ENCODE measurements around the gene STRN.
"Not testable (repeated sequence)": the region's sequence is repeated elsewhere in the genome, so short reads cannot be mapped to it uniquely, and the experiment has no call there.

STRN gene, protein sequence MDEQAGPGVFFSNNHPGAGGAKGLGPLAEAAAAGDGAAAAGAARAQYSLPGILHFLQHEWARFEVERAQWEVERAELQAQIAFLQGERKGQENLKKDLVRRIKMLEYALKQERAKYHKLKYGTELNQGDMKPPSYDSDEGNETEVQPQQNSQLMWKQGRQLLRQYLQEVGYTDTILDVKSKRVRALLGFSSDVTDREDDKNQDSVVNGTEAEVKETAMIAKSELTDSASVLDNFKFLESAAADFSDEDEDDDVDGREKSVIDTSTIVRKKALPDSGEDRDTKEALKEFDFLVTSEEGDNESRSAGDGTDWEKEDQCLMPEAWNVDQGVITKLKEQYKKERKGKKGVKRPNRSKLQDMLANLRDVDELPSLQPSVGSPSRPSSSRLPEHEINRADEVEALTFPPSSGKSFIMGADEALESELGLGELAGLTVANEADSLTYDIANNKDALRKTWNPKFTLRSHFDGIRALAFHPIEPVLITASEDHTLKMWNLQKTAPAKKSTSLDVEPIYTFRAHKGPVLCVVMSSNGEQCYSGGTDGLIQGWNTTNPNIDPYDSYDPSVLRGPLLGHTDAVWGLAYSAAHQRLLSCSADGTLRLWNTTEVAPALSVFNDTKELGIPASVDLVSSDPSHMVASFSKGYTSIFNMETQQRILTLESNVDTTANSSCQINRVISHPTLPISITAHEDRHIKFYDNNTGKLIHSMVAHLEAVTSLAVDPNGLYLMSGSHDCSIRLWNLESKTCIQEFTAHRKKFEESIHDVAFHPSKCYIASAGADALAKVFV

GRCh38 chr2:36966370-36967235 is at the start of gene STRN:
TSS of gene STRN (minus strand) at chr2:36966536. CDS start at chr2:36966463, 73 bp downstream.
- DNase-seq = peak; percentile 94 to 98

DNA sequence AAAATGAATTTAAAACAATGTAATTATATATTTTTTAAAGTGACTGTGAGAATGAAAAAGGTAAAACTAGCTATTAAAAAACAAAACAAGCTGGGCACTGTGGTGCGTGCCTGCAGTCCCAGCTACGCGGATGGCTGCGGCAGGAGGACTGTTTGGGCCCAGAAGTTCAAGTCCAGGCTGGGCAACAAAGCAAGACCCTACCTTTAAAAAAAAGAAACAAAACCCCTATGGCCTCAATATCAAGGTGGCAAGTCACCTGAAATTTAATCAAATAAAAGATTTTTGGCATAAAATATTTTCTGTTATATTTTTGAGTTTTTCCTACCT is 46.9 kb upstream of the STRN start:
- DNase-seq = no peak

- DNase-seq = no peak
Observed at GRCh38 chr2:37011130-37011529, 44.8 kb upstream of the STRN start.

GRCh38 chr2:37005118-37005868 is 39.0 kb upstream of the STRN start:
- no peak for DNase-seq

- DNase-seq = no peak
Observed at GRCh38 chr2:37000988-37001556, 34.7 kb upstream of the STRN start.

GRCh38 chr2:37000318-37000717 is 34.0 kb upstream of the STRN start:
- no peak for DNase-seq

GRCh38 chr2:36999416-36999815 is 33.1 kb upstream of the STRN start:
- not testable (repeated sequence) for DNase-seq

DNA sequence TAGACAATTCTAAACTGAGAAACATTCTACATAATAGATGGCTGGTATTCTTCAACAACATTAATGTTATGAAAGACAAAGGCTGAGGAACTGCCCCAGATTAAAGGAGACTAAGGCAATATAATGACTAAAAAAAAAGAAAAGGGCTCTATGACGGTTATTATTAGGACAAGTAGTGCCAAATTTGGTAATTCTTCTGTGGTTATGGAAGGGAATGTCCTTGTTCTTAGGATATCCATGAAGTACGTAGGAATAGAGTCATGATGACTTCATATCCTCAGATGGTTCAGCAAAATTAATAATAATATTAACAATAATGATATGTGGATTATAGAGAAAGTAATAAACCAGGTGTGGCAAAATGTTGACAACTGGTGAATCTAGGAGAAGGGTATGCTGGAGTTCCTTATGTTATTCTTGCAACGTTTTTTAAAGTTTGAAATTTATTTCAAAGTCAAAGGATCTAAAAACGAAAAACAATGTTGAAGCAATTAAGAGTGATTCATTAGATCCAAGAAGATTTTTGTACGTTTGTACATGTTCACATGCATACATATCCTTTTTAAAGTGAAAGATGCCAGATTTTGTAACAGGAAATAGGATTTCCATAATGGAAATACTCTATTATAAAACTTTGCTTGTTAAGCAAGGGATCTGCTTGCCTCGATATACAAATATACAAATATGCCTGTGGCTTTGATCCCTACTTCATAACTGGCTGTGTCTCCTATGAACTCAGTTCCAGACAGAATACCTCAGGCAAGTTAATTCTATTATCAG is 27.7 kb upstream of the STRN start:
- no peak for DNase-seq

- no peak for DNase-seq
Observed at GRCh38 chr2:36988008-36988407, 21.7 kb upstream of the STRN start.

- no peak for DNase-seq
Observed at GRCh38 chr2:36982467-36982866, 16.1 kb upstream of the STRN start.

GRCh38 chr2:36981911-36982310 is 15.6 kb upstream of the STRN start:
- no peak for DNase-seq

GRCh38 chr2:36979007-36979406 is 12.7 kb upstream of the STRN start:
- DNase-seq = not testable (repeated sequence)

GRCh38 chr2:36976065-36976464 is 9.7 kb upstream of the STRN start:
- no peak for DNase-seq

DNA sequence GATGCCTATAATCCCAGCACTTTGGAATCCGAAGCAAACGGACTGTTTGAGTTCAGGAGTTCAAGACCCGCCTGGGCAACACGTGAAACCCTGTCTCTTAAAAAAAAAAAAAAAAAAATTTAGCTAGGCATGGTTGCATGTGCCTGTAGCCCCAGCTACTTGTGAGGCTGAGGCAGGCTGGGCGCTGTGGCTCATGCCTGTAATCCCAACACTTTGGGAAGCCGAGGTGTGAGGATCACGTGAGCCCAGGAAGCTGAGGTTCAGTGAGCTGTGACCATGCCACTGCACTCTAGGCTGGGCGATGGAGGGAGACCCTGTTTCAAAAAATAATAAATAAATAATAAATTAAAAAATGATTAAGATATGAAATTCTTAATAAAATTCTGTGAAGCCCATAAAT is 9.0 kb upstream of the STRN start:
- no peak for DNase-seq

- no peak for DNase-seq
Observed at GRCh38 chr2:36973320-36973719, 7.0 kb upstream of the STRN start.

DNA sequence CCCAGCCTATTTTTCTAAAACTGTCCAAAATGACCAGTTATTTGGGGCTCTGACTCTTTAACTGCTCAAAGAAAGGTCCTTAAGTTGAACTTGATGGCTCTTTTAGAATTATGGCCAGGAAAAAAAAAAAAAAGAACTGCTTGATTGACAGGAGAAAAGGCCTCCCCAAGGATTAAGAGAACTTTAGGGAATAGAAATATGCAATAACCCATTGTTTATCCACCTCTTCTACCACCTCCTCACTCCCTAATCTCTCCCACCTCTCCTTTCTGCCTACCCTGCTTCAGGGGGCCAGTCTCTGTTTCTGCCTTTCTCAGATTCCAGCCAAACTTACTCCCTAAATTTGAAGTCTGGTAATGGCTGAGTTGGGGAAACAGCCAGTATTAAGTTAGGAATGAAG is 5.7 kb upstream of the STRN start:
- no peak for DNase-seq

DNA sequence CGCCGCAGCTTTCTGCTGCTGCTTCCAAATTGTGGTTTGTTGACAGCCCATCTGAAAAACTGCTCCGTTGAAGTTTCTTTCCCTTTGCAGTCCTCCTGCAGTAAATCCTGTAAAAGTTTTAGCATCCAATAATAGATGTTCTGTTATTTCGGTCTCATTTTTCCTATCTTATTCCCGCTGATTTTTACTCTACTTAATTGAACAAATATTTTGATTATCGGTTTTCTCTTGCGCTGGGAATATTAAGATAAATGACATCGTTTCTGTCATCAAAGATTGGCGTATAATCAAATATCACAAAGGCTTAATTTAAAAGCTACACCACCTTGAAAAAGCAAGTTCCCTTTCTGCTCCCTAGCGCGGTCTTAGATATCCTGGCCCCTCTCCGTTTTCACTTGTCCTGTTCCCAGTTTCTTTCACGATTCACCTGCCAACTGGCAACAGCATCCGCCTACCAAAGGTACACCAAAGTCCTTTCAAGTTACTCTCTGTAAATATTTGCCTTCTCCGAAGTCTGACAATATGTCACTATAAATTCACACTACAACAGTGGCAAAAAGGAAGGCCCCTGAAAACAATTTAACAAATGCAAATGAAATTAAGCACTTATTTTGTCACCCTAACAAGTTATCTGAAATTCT is 1.0 kb upstream of the STRN start:
- no peak for DNase-seq

DNA sequence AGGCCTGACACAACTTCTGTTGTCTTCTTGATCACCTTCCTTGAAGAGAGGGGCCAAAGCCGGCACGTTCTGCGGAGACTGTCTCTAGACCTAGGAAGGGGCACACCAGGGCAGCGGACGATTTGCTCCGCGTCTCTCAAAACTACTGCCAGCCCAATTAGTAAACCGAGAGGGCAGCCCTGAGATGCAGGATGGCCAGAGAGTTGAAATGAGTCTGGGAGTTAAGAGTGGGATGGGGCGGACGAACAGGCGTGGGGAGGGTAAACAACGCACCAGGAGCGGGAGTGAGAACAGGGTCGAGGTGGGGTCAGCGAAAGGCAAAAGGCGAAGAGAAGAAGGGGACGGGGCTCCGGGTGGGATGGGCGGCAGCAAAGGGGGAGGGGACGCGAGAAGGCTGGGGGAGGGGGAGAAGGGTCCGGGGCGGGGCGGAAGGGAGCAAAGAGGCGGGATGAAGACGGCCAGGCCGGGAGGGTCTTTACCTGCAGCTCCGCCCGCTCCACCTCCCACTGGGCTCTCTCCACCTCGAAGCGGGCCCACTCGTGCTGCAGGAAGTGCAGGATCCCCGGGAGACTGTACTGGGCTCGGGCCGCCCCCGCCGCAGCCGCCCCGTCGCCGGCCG is 476 bp downstream of the STRN start:
- peak in 1 of 2 donors; percentile 25 for DNase-seq

DNA sequence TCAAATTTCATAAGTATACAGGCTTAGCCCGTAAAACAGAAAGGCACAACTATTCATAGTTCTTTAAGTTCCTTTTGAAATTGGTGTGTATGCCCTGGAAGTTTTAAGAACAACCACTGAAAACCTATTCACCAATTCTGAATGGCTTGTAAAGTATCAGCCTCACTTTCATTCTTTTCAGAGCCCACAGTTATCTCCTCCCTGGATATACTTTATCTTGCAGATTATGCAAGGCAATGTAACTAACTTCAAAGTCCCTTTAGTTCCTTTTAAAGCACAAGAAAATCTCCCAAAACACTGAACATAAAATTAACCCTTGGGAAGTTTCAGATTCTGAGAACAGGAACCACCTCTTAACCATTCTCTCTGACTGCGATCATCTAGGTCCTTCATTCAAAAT is 1.1 kb downstream of the STRN start:
- DNase-seq = no peak

GRCh38 chr2:36964496-36965058 is 1.8 kb downstream of the STRN start:
- DNase-seq = no peak
